Tibial nerve (tissue), 4 donors: Measurements from ENCODE around the gene ALKBH7. TPM values are rescaled to one million over a fixed set of nuclear protein-coding genes. Genes with fewer than 3 reads are reported as not detected.

Experiments
- DNase-seq, 2 donors: peaks; one replicate each; pipeline ENCODE4 v3.0.0-alpha.2; 2019; ENCODE audit warnings: low spot score in 2 of 2
- H3K27ac ChIP-seq, 4 donors: fragments of 200-600 bp; sonication (generic) in 3 of 4; one replicate each; pipeline ENCODE4 v1.5.1; 2017 to 2019; ENCODE audit warnings: mild to moderate bottlenecking in 1 of 4
- H3K27me3 ChIP-seq, 2 donors: fragments of 200-600 bp; sonication (generic) in 1 of 2; one replicate each; pipeline versions ENCODE4 v1.5.1 to v1.6.0; 2017 to 2019
- H3K36me3 ChIP-seq, 3 donors: fragments of 200-600 bp; sonication (generic); one replicate each; pipeline ENCODE4 v1.5.1; 2018 to 2019
- H3K4me1 ChIP-seq, 4 donors: fragments of 200-600 bp; sonication (generic) in 3 of 4; one replicate each; pipeline ENCODE4 v1.5.1; 2017 to 2019
- H3K4me3 ChIP-seq, 4 donors: fragments of 200-600 bp; sonication (generic) in 3 of 4; one replicate each; pipeline ENCODE4 v1.5.1; 2017 to 2019; ENCODE audit warnings: mild to moderate bottlenecking in 1 of 4, moderate library complexity in 1 of 4
- H3K9me3 ChIP-seq, 4 donors: fragments of 200-600 bp; sonication (generic) in 3 of 4; one replicate each; pipeline ENCODE4 v1.5.1; 2017 to 2019
- EP300 ChIP-seq, 2 donors: sonication (generic); formaldehyde crosslinking; IDR thresholded peaks; one replicate each; pipeline ENCODE4 v1.6.1; 2017; ENCODE audit warnings: antibody characterized with exemption in 2 of 2, mild to moderate bottlenecking in 1 of 2
- POLR2A ChIP-seq, 2 donors: fragments of 450-650 bp; IDR thresholded peaks; one replicate each; pipeline ENCODE4 v1.6.1; 2017; ENCODE audit warnings: antibody characterized with exemption in 2 of 2, mild to moderate bottlenecking in 2 of 2, moderate library complexity in 2 of 2
- WGBS, 2 donors: methylation state at CpG; one replicate each; pipeline ENCODE4 v1.1.5; 2018; 5-methylcytosine and 5-hydroxymethylcytosine counted together
- total RNA-seq, 4 donors: library from RNA; depleted of rRNA; stranded (reverse); fragments of >200 nt; gene quantifications; one replicate each; pipeline ENCODE4 v1.1.0, GENCODE V29; 2016
- TF ChIP-seq, protein P1 (sequence below), 5 experiments: fragments of 200-600 bp in 3 of 5; fragments of 450-650 bp in 2 of 5; sonication (generic) in 3 of 5; IDR thresholded peaks; one replicate each; pipeline ENCODE4 v1.5.1; 2016 to 2019; ENCODE audit warnings: antibody characterized with exemption in 5 of 5, mild to moderate bottlenecking in 3 of 5, moderate library complexity in 2 of 5

Gene ALKBH7
- total RNA-seq, 4 donors from 2014 or later, result 54.0 to 77.6 (median 70.4) TPM

DNA sequence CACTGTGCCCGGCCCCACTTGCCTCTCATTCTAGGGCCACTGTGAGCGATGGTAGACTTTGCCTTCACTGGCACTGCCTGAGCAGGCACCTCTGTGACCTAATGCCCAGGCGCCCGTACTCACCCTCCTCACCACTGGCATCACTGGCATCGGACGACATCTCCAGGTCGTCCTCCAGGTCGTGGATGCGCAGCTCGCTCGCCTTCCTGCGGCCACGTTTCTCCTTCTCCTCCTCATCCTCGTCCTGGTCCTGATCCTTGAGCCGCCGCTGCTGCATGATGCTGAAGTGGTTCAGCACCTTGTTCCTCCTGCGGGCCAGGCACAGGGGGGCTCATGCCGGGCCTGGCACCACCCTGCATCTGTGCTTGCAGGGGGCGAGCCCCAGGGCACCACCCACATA, 10.6 kb downstream of the ALKBH7 start:
- H3K4me1 ChIP-seq, result peaks cover 0 to 2% (median 0%) of the 10 kb centered on the region in 4 donors
- peaks cover 0 to 11% (median 0%) of the 10 kb centered on the region in 4 donors for H3K9me3 ChIP-seq
- H3K27me3 ChIP-seq, result no peaks in the 10 kb centered on the region
- H3K36me3 ChIP-seq, result peaks cover 8 to 100% (median 26%) of the 10 kb centered on the region in 3 donors
- 95 to 96% methylated on average over 19 of the region's 19 CpGs for WGBS, 2 donors
- no peak overlapping the region for H3K4me3 ChIP-seq
- TF ChIP-seq EP300 (IDR thresholded peaks at IDR 0.05) (no peak), POLR2A (IDR thresholded peaks at IDR 0.05) (no peak)
- TF ChIP-seq, protein P1, sequence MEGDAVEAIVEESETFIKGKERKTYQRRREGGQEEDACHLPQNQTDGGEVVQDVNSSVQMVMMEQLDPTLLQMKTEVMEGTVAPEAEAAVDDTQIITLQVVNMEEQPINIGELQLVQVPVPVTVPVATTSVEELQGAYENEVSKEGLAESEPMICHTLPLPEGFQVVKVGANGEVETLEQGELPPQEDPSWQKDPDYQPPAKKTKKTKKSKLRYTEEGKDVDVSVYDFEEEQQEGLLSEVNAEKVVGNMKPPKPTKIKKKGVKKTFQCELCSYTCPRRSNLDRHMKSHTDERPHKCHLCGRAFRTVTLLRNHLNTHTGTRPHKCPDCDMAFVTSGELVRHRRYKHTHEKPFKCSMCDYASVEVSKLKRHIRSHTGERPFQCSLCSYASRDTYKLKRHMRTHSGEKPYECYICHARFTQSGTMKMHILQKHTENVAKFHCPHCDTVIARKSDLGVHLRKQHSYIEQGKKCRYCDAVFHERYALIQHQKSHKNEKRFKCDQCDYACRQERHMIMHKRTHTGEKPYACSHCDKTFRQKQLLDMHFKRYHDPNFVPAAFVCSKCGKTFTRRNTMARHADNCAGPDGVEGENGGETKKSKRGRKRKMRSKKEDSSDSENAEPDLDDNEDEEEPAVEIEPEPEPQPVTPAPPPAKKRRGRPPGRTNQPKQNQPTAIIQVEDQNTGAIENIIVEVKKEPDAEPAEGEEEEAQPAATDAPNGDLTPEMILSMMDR (IDR thresholded peaks at IDR 0.05), result no peak
- H3K27ac ChIP-seq, result no peak overlapping the region
- no peak for DNase-seq

DNA sequence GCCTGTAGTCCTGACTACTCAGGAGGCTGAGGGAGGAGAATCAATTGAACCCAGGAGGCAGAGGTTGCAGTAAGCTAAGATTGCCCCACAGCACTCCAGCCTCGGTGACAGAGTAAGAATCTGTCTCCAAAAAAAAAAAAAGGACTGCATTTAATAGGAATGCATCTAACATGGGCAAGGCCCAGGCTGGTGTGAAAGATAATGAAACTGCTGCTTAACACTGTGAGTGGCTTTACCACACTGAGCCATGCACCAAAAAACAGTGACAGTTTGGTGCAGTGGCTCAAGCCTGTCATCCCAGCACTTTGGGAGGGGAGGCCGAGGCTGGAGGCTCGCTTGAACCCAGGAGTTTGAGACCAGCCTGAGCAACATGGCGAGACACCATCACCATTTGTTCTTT, 11.8 kb downstream of the ALKBH7 start:
- Histone ChIP-seq H3K36me3 (peaks cover 12 to 100% (median 38%) of the 10 kb centered on the region in 3 donors), H3K9me3 (peaks cover 0 to 11% (median 0%) of the 10 kb centered on the region in 4 donors), H3K4me3 (no peak overlapping the region), H3K27me3 (no peaks in the 10 kb centered on the region), H3K4me1 (no peaks in the 10 kb centered on the region), H3K27ac (no peak overlapping the region)
- WGBS, 2 donors, result 86 to 92% methylated on average over 4 of the region's 4 CpGs
- DNase-seq, result no peak
- TF ChIP-seq, protein P1 (IDR thresholded peaks at IDR 0.05), result no peak
- no peak for TF ChIP-seq EP300 (IDR thresholded peaks at IDR 0.05)
- TF ChIP-seq POLR2A (IDR thresholded peaks at IDR 0.05), result no peak

DNA sequence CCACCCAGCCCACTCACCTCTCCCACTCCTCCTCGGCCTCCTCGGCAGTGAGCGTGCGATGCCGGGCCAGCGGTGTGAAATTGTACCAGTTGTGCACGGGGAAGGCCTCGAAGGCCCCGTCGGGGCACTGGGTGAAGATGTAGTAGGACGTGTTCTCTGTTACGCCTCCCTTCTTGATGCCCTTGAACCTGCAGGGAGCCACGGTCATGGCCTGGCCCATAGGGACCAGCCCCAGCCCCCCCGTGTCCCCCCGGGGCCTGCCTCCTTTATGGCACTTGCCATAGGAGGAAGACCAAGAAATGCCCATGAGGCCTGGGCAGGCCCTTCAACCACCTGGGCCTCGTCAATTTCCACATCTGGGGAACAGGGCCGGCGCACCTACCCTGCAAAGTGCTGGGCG, 14.8 kb downstream of the ALKBH7 start:
- no peak for DNase-seq
- Histone ChIP-seq H3K27me3 (no peaks in the 10 kb centered on the region), H3K4me3 (no peak overlapping the region), H3K4me1 (peaks cover 0 to 15% (median 9%) of the 10 kb centered on the region in 4 donors), H3K36me3 (peaks cover 9 to 94% (median 21%) of the 10 kb centered on the region in 3 donors), H3K9me3 (no peaks in the 10 kb centered on the region), H3K27ac (no peak overlapping the region)
- 93 to 96% methylated on average over 13 to 19 of the region's 19 CpGs for WGBS, 2 donors
- TF ChIP-seq, protein P1 (IDR thresholded peaks at IDR 0.05), result no peak
- no peak for TF ChIP-seq POLR2A (IDR thresholded peaks at IDR 0.05)

DNA sequence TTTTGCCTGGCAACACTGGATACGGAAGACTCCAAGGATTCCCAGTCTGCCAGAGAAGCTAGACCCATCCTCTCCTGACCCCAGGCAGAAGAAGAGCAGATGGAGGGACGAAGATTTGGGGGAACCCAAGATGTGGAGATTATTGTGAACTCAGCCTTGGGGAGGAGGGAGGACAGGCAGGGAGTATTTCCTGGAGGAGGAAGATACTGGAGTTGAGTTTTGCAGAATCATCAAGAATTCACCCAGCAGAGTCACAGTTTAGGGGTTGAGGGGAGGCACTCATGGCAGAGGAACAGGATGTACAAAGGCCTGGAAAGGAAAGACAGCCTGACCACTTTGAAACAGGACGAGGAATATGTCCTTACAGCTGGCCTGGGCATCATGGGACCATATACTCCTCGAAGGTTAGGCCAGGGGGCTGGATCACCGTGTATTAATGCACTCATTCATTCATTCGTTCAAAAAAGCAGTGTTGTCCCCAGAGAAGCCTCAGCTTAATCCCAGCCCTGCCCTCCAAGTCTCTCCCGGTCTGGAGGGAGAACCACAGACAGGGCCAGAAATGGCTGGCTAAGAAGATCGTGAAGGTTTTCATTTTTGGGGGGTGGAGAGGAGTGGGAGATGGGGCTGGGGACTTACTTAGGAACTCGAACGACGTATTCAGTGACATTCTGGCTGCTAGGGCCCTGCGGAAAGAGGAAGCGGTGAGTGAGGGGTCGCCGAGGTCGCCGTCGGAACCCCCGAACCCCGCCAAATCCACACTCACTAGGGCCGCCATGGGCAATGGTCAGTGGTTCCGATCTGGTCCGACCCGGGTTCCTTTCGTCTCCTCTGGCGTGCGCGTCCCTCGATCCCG, 19.9 kb downstream of the ALKBH7 start:
- H3K27me3 ChIP-seq, result no peaks in the 10 kb centered on the region
- H3K27ac ChIP-seq, result peak overlapping the region; percentile 94 to 99 (median 97)
- H3K9me3 ChIP-seq, result no peaks in the 10 kb centered on the region
- WGBS, 2 donors, result 10 to 11% methylated on average over 16 to 22 of the region's 30 CpGs
- peak overlapping the region; percentile 64 to 77 (median 70) for H3K4me3 ChIP-seq
- peaks cover 0 to 24% (median 12%) of the 10 kb centered on the region in 4 donors for H3K4me1 ChIP-seq
- no peak for TF ChIP-seq EP300 (IDR thresholded peaks at IDR 0.05)
- TF ChIP-seq, protein P1 (IDR thresholded peaks at IDR 0.05), result no peak
- no peak for TF ChIP-seq POLR2A (IDR thresholded peaks at IDR 0.05)
- peaks cover 7 to 43% (median 14%) of the 10 kb centered on the region in 3 donors for H3K36me3 ChIP-seq
- DNase-seq, result no peak
